GM12873 (cell line): ENCODE results near the gene TMEM183A.

Source experiments
- TF ChIP-seq, protein P1 (sequence below): IDR thresholded peaks from 2 replicates; pipeline ENCODE4 v1.5.1; 2012; ENCODE audit warnings: low read depth, mild to moderate bottlenecking, moderate library complexity, low read length, control low read depth; ENCODE audit not compliant: insufficient read depth; ENCODE audit errors: missing control alignments

Gene TMEM183A

DNA sequence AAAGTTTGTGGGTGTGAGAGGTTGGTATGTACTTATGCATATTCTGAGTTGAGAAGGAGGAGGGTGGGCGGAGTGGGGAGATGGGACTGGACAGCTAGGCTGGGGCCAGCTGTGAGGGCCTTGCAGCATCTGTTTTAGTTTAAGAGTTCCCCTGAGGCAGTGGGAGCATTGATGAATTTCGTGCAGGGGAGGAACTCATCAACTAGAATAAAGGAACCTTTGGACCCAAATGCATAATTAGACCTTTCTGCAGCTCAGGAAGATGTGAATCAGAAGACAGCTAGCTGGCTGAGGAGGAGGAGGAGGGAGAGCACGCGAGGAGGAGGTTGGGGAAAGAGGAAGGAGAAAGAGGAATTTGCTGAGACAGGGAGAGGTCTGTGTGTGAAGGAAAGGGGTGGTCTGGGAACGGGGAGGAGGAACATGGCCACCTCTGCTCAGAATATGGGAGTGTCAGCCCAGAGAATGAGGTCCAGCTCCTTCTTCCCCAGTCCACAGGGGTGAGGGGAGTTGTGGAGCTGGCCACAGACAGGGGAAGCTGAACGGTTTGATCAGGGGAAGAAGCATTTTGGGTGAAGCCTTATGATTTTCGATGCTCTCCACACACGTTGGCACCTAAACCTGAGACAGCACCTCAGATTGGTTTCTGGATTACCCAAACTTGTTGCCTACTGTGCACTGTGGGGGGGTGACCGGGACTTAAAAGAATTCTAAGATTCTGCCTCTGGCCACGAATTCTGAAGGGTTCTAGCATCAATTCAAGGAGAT, 50.9 kb downstream of the TMEM183A start:
- TF ChIP-seq, protein P1, sequence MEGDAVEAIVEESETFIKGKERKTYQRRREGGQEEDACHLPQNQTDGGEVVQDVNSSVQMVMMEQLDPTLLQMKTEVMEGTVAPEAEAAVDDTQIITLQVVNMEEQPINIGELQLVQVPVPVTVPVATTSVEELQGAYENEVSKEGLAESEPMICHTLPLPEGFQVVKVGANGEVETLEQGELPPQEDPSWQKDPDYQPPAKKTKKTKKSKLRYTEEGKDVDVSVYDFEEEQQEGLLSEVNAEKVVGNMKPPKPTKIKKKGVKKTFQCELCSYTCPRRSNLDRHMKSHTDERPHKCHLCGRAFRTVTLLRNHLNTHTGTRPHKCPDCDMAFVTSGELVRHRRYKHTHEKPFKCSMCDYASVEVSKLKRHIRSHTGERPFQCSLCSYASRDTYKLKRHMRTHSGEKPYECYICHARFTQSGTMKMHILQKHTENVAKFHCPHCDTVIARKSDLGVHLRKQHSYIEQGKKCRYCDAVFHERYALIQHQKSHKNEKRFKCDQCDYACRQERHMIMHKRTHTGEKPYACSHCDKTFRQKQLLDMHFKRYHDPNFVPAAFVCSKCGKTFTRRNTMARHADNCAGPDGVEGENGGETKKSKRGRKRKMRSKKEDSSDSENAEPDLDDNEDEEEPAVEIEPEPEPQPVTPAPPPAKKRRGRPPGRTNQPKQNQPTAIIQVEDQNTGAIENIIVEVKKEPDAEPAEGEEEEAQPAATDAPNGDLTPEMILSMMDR = no peak

DNA sequence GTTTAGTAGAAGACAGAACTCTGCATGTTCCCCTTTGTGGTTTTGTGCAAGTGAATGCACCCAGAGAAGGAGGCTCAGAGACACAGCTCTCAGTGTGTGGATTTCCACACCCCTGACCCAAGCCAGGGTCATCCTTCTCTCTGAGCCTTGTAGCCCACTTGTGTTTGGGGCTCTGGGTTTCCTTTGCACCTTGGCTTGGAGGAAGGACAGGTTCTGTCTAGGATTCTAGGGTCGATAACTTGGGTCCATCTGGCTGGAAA, 51.4 kb downstream of the TMEM183A start:
- TF ChIP-seq, protein P1 = no peak

- TF ChIP-seq, protein P1 = no peak
Observed at GRCh38 chr1:203059485-203059884, 52.3 kb downstream of the TMEM183A start.

- TF ChIP-seq, protein P1 = no peak
Observed at GRCh38 chr1:203060115-203060514, 52.9 kb downstream of the TMEM183A start.

DNA sequence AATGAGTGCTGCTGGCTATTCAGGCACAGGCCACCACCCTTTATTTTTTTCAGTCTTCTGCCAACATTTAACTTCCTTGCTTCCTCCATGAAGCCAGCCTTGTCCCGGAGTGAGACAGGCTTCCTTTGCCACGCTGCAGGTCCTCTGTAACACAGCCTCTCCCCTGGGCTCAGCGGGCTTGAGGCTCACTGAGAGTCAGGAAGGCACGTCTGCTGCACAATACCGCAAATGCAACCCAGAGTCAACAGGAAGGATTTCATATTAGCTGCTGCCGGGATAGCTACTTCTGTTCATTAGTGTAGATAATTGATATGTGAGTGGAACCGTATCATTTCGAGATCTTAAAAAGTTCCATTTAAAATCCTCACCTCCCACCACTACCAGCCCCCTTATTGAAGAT, 56.1 kb downstream of the TMEM183A start:
- TF ChIP-seq, protein P1 = no peak

- TF ChIP-seq, protein P1 = no peak
Observed at GRCh38 chr1:203065191-203065590, 58.0 kb downstream of the TMEM183A start.

- TF ChIP-seq, protein P1 = no peak
Observed at GRCh38 chr1:203065986-203066385, 58.8 kb downstream of the TMEM183A start.

- TF ChIP-seq, protein P1 = no peak
Observed at GRCh38 chr1:203066965-203067364, 59.8 kb downstream of the TMEM183A start.
